SKM-1 (cell line): ENCODE data around the gene EML3.
"Not testable (repeated sequence)": the region's sequence is repeated elsewhere in the genome, so short reads cannot be mapped to it uniquely, and the experiment has no call there.

Experiments
- DNase-seq: peaks from one replicate; lab custom pipeline; 2025; ENCODE audit not compliant: unreplicated experiment; lab: John Stamatoyannopoulos, UW

The EML3 gene

DNA sequence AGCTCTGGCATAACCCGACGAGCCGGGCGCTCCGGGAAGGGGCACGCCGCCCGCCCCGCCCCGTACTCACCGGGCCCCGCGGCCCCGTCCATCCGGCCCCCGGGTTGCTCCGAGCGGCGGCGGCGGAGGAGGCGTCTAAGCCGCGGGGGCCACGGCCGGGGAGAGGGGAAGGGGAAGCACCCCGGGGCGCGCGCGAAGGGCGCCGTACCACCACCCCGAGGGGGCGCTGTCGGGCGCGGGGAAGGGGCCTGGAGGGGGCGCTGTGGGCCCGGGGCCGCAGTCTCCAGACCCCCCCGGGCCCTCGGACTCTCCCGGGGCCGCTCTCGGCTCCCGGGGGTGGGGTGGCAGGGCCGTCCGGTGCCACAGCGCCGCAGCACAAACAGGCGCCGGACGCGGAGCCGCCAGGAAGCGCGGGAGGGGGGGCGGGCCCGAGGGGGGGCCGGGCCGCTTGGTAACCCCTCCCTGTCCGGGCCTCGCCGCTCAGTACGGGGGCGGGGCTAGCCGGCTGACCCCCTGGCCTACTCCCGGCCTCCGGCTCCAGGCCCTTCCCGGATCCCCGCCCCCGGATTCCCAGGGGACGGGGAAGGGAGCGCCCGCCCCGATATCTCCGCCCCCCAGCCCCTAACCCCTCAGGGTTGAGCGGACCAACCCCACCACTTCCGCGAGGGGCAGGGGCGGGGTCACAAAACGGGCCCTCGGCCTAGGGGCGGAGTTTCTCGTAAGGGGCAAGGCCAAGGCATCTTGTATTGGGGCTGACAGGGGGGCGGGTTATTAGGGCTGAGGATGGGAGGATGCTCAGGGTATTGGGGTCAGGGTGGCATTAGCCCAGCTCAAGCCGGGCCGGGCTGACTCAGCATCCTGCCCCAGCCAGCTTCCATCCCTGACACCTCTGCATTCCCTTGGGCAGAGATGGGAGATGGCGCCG, at the start of gene EML3, which contains the start of gene ROM1:
TSS of gene EML3 (minus strand) at position 410 of the 925 bp plus-strand sequence. CDS start at position 92, 318 bp downstream.
TSS of gene ROM1 (plus strand) at position 892 of the 925 bp plus-strand sequence. CDS start at position 917, 25 bp downstream.
- peak; percentile 63 for DNase-seq

DNA sequence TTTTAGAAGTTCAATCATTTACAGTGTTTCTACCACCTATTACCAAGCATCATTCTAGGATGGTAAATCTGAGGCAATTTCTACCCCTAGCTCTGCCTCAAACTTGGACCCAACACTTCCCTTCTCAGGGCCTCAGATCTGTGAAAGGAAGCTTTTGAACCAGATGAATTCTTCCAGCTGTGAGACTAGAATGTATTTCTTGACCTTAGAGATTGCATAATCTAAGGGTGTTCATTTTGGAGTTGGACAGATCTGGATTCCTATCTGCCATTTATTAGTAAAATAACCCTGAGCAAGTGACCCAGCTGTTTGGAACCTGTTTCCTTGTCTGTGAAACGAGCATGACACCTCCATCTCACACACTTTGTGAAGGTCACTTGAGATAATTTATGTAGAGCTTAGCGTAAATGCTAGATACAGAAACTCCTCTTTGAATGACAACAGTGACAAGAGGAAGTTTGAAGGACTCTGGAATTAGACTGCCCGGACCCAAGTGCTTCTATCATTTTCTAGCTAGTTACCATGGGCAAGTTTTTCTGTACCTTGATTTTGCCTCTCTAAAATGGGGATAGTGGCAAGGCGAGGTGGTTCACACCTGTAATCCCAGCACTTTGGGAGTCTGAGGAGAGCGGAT, 44.3 kb upstream of the EML3 start:
- DNase-seq = no peak

- no peak for DNase-seq
Measured at GRCh38 chr11:62654297-62654696, 41.7 kb upstream of the EML3 start.

DNA sequence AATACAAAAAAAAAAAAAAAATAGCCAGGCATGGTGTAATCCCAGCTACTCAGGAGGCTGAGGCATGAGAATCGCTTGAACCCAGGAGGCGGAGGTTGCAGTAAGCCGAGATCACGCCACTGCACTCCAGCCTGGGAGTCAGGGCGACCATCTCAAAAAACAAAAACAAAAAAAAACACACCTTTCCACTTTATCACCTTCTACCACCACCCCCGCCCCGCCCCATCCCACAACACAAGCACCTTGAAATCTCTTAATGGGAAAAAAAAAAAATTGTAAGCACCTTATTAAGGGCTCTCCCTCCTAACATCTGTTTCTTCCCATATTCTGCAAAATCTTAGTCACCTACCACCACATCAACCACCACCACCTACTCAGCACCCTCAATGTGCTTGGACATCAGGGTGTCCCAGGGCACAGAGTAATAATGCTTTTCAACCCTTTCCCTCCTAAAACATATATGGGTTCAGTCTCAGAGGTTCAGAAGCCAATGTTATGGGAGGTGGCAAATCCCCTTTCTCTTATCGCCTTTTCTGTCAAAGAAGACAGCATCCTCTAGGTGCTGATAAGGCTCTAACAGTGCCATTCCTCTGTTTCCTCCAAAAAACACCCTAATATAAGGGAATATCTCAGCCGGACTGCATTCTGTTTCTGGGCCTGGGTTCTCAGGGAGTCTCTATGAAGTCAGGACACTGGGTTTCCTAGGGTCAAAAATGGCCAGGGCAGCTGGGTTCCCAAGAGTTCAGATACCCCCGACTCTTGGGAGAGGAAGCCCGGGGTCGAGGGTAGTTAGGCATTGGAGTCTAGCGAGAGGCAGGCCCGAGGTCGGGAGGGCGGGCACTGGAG, 39.8 kb upstream of the EML3 start:
- DNase-seq = no peak

DNA sequence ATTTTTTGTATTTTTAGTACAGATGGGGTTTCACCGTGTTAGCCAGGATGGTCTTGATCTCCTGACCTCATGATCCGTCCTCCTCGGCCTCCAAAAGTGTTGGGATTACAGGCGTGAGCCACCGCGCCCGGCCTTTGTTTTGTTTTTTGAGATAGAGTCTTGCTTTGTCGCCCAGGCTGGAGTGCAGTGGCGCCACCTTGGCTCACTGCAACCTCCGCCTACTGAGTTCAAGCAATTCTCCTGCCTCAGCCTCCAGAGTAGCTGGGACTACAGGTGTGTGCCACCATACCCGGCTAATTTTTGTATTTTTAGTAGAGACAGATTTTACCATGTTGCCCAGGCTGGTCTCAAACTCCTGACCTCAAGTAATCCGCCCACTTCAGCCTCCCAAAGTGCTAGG, 37.7 kb upstream of the EML3 start:
- DNase-seq = not testable (repeated sequence)

DNA sequence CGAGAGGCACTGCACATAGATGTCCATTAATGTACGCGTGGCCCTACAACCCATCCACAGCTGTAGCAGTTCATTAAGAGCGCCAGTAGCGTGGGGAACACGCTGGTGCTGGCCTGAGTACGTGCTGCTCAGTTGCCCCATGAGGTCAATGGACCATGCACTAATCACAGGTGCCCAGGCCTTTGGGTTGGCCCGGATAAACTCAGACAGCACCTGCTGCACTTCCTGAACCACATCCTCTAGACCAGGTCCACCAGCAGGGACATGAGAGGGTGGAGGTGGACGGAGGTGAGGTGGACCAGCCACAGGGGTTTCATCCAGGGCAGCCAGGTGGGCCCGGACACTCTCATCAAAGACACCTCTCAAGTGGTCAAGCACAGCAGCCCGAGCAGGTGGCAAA, 36.9 kb upstream of the EML3 start:
- DNase-seq = no peak

DNA sequence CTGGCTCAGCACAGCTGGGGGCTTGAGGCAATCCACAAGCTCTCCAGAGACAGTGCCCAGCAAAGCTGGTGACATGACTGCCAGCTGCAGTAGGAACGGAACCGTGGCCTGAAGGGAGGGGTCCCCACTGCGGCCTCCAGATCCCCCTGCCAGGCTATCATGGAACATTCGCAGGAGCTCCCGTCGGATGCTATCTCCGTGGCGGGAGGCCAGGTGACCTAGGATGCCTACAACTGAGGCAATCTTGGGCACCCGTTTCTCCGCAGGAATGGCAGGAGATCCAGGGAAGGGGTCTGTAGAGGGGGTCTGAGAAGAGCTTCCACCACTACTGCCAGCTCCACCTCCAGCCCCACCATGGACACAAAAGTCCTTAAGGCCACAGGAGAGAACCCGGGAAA, 36.4 kb upstream of the EML3 start:
- DNase-seq = no peak

DNA sequence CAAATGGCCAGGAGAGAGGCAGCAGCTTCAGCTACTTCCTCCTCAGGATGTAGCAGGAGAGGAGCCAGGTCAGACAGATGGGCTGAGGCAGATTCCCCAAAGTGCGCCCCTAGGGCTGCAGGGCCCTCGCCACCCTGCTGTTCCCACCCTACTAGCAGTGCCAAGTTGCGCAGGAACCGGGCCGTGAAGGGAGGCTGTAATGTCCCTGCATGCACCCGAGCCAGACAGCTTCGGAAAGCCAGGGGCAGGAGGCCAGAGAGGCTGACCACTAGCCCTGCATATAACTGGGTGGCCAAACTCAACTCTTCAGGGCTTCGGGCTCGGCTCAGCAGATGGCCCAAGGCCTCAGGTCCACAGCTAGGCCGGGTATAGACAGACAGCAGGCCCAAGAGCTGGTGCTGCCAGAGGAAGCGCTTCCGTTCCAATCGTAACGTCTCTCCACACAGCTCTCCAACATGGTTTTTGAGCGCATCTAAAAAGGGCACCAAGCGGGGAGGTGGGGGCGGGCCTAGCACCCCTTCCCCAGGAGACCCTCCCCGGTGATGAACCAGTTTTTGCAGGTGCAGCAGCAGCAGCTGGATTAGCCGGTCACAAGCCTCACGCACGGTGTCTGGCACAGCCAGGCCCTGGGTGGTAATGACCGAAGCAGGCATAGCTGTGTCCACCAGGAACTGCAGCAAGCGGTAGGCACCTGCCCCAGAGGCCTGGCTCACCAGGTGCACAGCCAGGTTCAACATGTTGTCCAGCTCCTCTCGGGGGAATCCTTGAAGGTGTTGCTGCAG, 35.8 kb upstream of the EML3 start:
- DNase-seq = no peak

DNA sequence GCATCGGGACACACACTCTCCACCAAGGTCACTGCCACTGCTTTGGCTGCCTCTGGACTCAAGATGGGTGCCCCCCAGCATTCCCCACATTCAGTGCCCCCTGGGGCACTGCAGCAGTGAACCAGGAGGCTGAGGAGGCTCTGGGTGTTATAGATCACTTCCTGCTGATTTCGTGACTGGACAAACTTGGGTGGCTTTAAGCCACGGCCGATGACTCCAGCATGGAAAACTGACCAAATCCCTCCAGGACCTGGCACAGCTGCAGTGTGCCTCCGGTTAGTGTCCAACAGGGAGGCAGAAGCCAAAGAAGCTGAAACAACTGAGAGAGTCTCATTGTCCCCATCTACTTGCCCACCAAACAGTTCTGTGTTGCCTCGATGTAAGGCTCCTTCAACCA, 35.0 kb upstream of the EML3 start:
- DNase-seq = no peak

DNA sequence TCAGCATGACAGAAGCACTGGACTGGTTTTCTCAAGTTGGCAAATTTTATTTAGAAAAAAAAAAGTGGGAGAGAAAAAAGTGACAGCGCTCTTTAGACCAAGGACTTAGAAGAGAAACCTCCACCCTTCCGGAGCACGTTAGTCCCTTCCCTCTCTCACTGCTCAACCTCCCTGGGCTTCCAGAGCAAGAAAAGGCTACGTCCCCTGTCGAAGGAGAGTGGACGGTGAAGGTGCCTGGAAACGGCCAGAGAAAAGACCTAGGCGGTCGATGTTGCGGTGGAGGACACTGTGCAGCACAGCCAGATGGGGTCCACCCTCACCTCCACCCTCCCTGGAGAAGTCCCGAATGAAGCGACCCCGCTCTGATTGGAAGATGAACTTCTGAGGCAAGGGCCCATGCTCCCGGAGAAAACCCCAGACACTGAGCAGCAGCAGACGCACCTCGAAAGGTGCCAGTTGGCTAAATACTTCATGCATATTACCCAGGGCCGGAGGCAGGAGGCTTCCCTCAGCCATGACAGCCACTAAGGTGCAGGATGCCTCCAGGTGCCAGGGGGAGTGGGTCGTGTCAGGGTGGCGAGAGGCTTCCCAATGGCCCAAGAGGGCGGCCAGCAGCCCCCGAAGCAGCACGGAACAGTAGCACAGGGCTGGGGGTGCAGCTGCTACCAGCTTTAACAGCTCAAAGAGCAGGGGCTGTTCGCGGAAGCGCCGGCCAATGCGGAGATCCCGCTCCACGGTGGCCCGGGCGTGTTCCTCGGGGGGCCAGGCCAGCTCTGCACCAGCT, 34.4 kb upstream of the EML3 start:
- DNase-seq = no peak

DNA sequence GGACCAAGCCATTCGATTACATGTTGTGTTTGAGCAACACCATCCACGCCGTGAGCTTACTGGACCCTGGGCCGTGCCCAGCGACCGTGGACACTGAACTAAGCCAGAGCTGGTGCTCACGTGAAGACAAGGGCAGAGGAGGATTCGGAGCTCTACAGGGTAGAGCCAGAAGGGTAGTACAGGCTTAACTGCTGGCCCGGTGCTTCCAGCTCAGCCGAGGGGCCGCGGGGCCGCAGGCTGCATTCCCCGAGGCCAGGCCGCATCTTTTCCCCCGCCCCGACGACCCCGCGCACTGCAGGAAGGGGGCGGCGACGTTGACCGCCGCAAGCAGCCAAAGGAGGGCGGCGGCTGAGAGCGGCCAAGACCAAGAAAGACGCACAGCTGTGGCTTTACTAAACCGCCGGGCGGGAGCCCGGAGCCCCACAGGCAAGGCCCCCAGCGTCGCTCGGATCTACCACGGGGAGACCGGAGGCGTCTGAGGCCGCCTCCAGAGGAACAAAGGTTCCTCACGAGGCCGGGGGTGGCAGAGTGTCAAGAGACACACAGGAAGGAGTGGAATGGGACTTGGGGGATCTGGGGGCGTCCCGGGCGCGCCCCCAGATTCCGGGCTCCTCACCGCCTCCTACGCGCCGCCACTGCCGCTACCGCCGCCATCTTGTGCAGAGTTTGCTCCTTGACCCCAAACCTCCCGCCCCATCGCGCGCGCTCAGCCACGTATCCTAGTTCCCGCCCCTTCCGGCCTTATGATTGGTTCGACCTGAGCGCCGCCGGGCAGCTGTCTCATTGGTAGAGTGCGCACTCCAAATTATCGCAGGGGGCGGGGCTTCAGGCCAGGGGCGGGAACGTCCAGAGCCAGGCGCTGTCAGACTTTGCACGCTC, 33.6 kb upstream of the EML3 start, which contains the start of gene GANAB:
TSS of gene GANAB (minus strand) at position 668 of the 879 bp plus-strand sequence. CDS start at position 654, 14 bp downstream.
- peak; percentile 95 for DNase-seq

- DNase-seq = no peak
Measured at GRCh38 chr11:62645671-62645945, 33.0 kb upstream of the EML3 start.

GRCh38 chr11:62644220-62644619, 31.6 kb upstream of the EML3 start:
- no peak for DNase-seq

GRCh38 chr11:62632492-62632891, 19.9 kb upstream of the EML3 start:
- no peak for DNase-seq

- DNase-seq = no peak
Measured at GRCh38 chr11:62627713-62628112, 15.1 kb upstream of the EML3 start.

GRCh38 chr11:62622476-62623089, 10.0 kb upstream of the EML3 start:
- DNase-seq = no peak

DNA sequence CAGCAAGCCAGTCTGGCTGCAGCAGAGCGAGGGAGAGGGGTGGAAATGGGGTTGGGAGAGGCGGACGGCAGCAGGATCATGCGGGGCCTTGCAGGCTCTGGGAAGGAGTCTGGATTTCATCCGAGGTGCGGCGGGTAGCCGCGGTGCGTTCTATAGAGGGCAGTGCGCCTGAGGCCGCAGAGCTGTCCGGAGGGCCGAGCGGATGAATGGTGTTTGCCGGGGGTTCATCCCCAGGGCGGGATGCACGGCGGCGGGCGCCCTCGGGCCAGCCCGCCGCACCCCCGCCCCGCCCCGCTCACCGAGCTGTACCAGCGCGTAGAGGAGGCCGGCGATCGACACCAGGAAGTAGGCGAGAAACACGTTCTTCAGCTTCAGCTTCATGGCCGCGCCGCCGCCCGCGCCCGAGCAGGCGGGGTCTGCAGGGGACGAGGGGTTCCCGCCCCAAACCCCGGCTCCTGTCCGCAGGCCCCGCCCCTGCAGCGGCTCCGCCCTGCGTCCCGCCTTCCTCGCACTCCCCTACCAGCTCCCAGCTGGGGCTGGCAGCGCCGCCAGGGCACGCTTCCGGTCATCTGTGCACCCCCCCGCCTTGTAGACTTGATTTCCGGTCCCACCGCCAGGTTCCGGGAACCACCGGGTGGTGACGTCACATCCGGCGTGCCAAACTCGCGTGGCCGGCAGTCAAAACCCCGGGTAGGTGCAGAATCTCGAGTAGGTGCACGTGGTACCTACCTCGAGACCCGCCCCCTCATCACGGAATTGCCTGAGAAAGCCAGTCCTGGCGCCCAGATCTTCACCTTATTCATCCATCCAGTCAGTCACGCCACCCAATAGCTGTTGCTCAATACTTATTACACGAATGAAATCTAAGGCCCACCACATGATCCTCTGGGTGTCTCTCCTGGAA, 9.2 kb upstream of the EML3 start, which contains the start of gene B3GAT3:
TSS of gene B3GAT3 (minus strand) at position 420 of the 904 bp plus-strand sequence. CDS start at position 381, 39 bp downstream.
- DNase-seq = peak; percentile 93
